Measurements from ENCODE around the gene ONECUT1.

DNA sequence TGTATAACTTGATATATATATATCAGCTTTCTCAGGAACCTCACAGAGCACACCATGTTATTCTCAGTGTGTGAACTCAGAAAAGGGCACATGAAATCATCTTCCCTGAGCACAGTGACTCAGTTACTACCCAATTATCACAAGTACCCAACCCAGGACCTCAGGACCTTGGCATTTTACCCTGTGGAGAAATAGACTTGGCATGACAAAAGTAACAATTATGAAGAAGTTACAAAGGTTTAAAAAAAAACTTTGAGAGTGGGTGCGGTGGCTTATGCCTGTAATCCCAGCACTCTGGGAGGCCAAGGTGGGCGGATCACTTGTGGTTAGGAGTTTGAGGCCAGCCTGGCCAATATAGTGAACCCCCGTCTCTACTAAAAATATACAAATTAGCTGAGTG, 52.4 kb downstream of the ONECUT1 start:
- TF ChIP-seq, protein P1, sequence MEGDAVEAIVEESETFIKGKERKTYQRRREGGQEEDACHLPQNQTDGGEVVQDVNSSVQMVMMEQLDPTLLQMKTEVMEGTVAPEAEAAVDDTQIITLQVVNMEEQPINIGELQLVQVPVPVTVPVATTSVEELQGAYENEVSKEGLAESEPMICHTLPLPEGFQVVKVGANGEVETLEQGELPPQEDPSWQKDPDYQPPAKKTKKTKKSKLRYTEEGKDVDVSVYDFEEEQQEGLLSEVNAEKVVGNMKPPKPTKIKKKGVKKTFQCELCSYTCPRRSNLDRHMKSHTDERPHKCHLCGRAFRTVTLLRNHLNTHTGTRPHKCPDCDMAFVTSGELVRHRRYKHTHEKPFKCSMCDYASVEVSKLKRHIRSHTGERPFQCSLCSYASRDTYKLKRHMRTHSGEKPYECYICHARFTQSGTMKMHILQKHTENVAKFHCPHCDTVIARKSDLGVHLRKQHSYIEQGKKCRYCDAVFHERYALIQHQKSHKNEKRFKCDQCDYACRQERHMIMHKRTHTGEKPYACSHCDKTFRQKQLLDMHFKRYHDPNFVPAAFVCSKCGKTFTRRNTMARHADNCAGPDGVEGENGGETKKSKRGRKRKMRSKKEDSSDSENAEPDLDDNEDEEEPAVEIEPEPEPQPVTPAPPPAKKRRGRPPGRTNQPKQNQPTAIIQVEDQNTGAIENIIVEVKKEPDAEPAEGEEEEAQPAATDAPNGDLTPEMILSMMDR (IDR thresholded peaks at IDR 0.05 in 4 of 5, conservative IDR thresholded peaks at IDR 0.05 in 1 of 5) = no peak
- TF ChIP-seq POLR2A (IDR thresholded peaks at IDR 0.05) = no peak

Measured in gastrocnemius medialis (tissue), 4 donors.